ENCODE data around the gene DNAH9.

The DNAH9 gene

GRCh38 chr17:11900041-11900476 lies 301.8 kb downstream of the DNAH9 start:
- DNase-seq (ENCODE audit: low spot score): no peak
- no peak for TF ChIP-seq CTCF (IDR thresholded peaks at IDR 0.05; ENCODE audit: extremely low read depth, missing control alignments)

GRCh38 chr17:11900655-11901054 lies 302.4 kb downstream of the DNAH9 start:
- no peak for DNase-seq (ENCODE audit: low spot score)
- TF ChIP-seq CTCF (IDR thresholded peaks at IDR 0.05; ENCODE audit: extremely low read depth, missing control alignments): no peak

- no peak for TF ChIP-seq CTCF (IDR thresholded peaks at IDR 0.05; ENCODE audit: extremely low read depth, missing control alignments)
- no peak for DNase-seq (ENCODE audit: low spot score)
Measured at GRCh38 chr17:11901931-11902330, 303.7 kb downstream of the DNAH9 start.

- TF ChIP-seq CTCF (IDR thresholded peaks at IDR 0.05; ENCODE audit: extremely low read depth, missing control alignments): no peak
- no peak for DNase-seq (ENCODE audit: low spot score)
Measured at GRCh38 chr17:11908711-11909146, 310.5 kb downstream of the DNAH9 start.

GRCh38 chr17:11909348-11909747 lies 311.1 kb downstream of the DNAH9 start:
- no peak for DNase-seq (ENCODE audit: low spot score)
- TF ChIP-seq CTCF (IDR thresholded peaks at IDR 0.05; ENCODE audit: extremely low read depth, missing control alignments): no peak

GRCh38 chr17:11916091-11916490 lies 317.8 kb downstream of the DNAH9 start:
- no peak for DNase-seq (ENCODE audit: low spot score)
- no peak for TF ChIP-seq CTCF (IDR thresholded peaks at IDR 0.05; ENCODE audit: extremely low read depth, missing control alignments)

- no peak for TF ChIP-seq CTCF (IDR thresholded peaks at IDR 0.05; ENCODE audit: extremely low read depth, missing control alignments)
Measured at GRCh38 chr17:11917415-11917814, 319.1 kb downstream of the DNAH9 start.

More at GRCh38 chr17:11917415-11917814, 319.1 kb downstream of the DNAH9 start:
- no peak for DNase-seq (ENCODE audit: low spot score)
